ENCODE results near the gene WDFY3.

Gene WDFY3

GRCh38 chr4:84985952-84986351 is 19.5 kb upstream of the WDFY3 start:
- TF ChIP-seq POU6F1 (CRISPR knock-in tag; IDR thresholded peaks at IDR 0.05; ENCODE audit: borderline replicate concordance, low read depth), result no peak
- no peak for TF ChIP-seq GLIS3 (CRISPR knock-in tag; IDR thresholded peaks at IDR 0.05)
- no peak for TF ChIP-seq ISL1 (CRISPR knock-in tag; IDR thresholded peaks at IDR 0.05)
- TF ChIP-seq ZNF8 (CRISPR knock-in tag; IDR thresholded peaks at IDR 0.05), result no peak
- no peak for TF ChIP-seq TOX (CRISPR knock-in tag; IDR thresholded peaks at IDR 0.05; ENCODE audit: borderline replicate concordance)
- TF ChIP-seq BACH2 (CRISPR knock-in tag; IDR thresholded peaks at IDR 0.05; ENCODE audit: borderline replicate concordance), result no peak
- TF ChIP-seq ZC3H10 (CRISPR knock-in tag; IDR thresholded peaks at IDR 0.05), result no peak
- TF ChIP-seq ZNF565 (CRISPR knock-in tag; conservative IDR thresholded peaks at IDR 0.05; ENCODE audit: low read depth), result no peak
- TF ChIP-seq ARNTL (CRISPR knock-in tag; IDR thresholded peaks at IDR 0.05; ENCODE audit: borderline replicate concordance, low read depth), result no peak
- TF ChIP-seq SNAI2 (CRISPR knock-in tag; IDR thresholded peaks at IDR 0.05), result no peak
- no peak for TF ChIP-seq TCF4 (CRISPR knock-in tag; IDR thresholded peaks at IDR 0.05; ENCODE audit: borderline replicate concordance)
- TF ChIP-seq OSR1 (CRISPR knock-in tag; IDR thresholded peaks at IDR 0.05), result no peak
- ATAC-seq, result no peak

GRCh38 chr4:84977396-84977795 is 10.9 kb upstream of the WDFY3 start:
- ATAC-seq, result no peak
- TF ChIP-seq ZC3H10 (CRISPR knock-in tag; IDR thresholded peaks at IDR 0.05) (no peak), BACH2 (CRISPR knock-in tag; IDR thresholded peaks at IDR 0.05; ENCODE audit: borderline replicate concordance) (no peak), PPARA (CRISPR knock-in tag; IDR thresholded peaks at IDR 0.05; ENCODE audit: borderline replicate concordance) (no peak), ZFP3 (CRISPR knock-in tag; IDR thresholded peaks at IDR 0.05) (no peak), SNAI2 (CRISPR knock-in tag; IDR thresholded peaks at IDR 0.05) (no peak), ZFP30 (CRISPR knock-in tag; IDR thresholded peaks at IDR 0.05) (no peak), ZNF8 (CRISPR knock-in tag; IDR thresholded peaks at IDR 0.05) (no peak), POU6F1 (CRISPR knock-in tag; IDR thresholded peaks at IDR 0.05; ENCODE audit: borderline replicate concordance, low read depth) (no peak), RARB (CRISPR knock-in tag; IDR thresholded peaks at IDR 0.05) (no peak), TCF4 (CRISPR knock-in tag; IDR thresholded peaks at IDR 0.05; ENCODE audit: borderline replicate concordance) (no peak), ESRRG (CRISPR knock-in tag; IDR thresholded peaks at IDR 0.05) (no peak), TOX (CRISPR knock-in tag; IDR thresholded peaks at IDR 0.05; ENCODE audit: borderline replicate concordance) (no peak), ISL1 (CRISPR knock-in tag; IDR thresholded peaks at IDR 0.05) (no peak), TSHZ2 (CRISPR knock-in tag; IDR thresholded peaks at IDR 0.05) (no peak)
- TF ChIP-seq, protein P1, sequence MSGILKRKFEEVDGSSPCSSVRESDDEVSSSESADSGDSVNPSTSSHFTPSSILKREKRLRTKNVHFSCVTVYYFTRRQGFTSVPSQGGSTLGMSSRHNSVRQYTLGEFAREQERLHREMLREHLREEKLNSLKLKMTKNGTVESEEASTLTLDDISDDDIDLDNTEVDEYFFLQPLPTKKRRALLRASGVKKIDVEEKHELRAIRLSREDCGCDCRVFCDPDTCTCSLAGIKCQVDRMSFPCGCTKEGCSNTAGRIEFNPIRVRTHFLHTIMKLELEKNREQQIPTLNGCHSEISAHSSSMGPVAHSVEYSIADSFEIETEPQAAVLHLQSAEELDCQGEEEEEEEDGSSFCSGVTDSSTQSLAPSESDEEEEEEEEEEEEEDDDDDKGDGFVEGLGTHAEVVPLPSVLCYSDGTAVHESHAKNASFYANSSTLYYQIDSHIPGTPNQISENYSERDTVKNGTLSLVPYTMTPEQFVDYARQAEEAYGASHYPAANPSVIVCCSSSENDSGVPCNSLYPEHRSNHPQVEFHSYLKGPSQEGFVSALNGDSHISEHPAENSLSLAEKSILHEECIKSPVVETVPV (CRISPR knock-in tag; IDR thresholded peaks at IDR 0.05), result no peak
- TF ChIP-seq, protein P2, sequence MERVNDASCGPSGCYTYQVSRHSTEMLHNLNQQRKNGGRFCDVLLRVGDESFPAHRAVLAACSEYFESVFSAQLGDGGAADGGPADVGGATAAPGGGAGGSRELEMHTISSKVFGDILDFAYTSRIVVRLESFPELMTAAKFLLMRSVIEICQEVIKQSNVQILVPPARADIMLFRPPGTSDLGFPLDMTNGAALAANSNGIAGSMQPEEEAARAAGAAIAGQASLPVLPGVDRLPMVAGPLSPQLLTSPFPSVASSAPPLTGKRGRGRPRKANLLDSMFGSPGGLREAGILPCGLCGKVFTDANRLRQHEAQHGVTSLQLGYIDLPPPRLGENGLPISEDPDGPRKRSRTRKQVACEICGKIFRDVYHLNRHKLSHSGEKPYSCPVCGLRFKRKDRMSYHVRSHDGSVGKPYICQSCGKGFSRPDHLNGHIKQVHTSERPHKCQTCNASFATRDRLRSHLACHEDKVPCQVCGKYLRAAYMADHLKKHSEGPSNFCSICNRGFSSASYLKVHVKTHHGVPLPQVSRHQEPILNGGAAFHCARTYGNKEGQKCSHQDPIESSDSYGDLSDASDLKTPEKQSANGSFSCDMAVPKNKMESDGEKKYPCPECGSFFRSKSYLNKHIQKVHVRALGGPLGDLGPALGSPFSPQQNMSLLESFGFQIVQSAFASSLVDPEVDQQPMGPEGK (CRISPR knock-in tag; IDR thresholded peaks at IDR 0.05; ENCODE audit: borderline replicate concordance), result no peak

DNA sequence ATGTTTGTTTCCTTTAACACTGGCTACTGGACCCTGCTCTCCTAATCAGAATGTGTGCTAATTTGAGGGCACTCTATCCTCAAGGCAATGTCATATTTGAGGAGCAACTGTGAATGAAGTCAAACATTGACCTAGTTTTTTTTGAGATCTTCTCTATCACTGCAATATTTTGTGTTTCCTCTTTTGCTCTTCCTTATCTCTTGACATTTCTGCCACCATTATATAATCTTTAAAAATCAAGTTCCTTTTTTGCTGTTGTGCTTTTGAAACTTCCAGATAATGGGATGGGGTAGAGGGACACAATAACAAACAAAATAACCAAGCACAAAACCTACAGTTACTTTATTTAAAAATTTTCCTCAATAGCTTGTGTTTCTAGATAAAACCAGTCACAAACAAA is 7.4 kb upstream of the WDFY3 start:
- ATAC-seq, result no peak
- TF ChIP-seq POU6F1 (CRISPR knock-in tag; IDR thresholded peaks at IDR 0.05; ENCODE audit: borderline replicate concordance, low read depth) (no peak), CSDC2 (CRISPR knock-in tag; IDR thresholded peaks at IDR 0.05) (no peak), ZNF70 (CRISPR knock-in tag; IDR thresholded peaks at IDR 0.05) (no peak)
- TF ChIP-seq, protein P2 (CRISPR knock-in tag; IDR thresholded peaks at IDR 0.05; ENCODE audit: borderline replicate concordance), result no peak
- TF ChIP-seq, protein P3, sequence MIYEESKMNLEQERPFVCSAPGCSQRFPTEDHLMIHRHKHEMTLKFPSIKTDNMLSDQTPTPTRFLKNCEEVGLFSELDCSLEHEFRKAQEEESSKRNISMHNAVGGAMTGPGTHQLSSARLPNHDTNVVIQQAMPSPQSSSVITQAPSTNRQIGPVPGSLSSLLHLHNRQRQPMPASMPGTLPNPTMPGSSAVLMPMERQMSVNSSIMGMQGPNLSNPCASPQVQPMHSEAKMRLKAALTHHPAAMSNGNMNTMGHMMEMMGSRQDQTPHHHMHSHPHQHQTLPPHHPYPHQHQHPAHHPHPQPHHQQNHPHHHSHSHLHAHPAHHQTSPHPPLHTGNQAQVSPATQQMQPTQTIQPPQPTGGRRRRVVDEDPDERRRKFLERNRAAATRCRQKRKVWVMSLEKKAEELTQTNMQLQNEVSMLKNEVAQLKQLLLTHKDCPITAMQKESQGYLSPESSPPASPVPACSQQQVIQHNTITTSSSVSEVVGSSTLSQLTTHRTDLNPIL (CRISPR knock-in tag; IDR thresholded peaks at IDR 0.05; ENCODE audit: low read depth), result no peak

All from SK-N-SH treated with all-trans-retinoic acid at 6 μM for 48 hours (cell line).